Adrenal gland (tissue), 5 donors: ENCODE measurements around the gene SLC25A42.

Experiments used
- CTCF ChIP-seq, 6 experiments: fragments of 450-650 bp in 4 of 6; fragments of 200-600 bp in 2 of 6; sonication (generic) in 1 of 6; IDR thresholded peaks; 1 replicate in 5 of 6; 2 replicates in 1 of 6; pipeline versions ENCODE4 v1.5.1 to v1.8.0; 2016 to 2021; ENCODE audit warnings: antibody characterized with exemption in 6 of 6, mild to moderate bottlenecking in 2 of 6, moderate library complexity in 1 of 6
- POLR2A ChIP-seq, 2 donors: fragments of 450-650 bp; IDR thresholded peaks; one replicate each; pipeline ENCODE4 v1.6.1; 2017; ENCODE audit warnings: antibody characterized with exemption in 2 of 2, mild to moderate bottlenecking in 2 of 2, moderate library complexity in 1 of 2
- donor health status: DM: no; HTN: no; CAD: no.

- TF ChIP-seq CTCF (IDR thresholded peaks at IDR 0.05) = no peak
- no peak for TF ChIP-seq POLR2A (IDR thresholded peaks at IDR 0.05)
Measured at GRCh38 chr19:19062454-19063182, 1.2 kb upstream of the SLC25A42 start.
